ENCODE measurements around the gene PSIP1. TPM values are rescaled to one million over a fixed set of nuclear protein-coding genes. Genes with fewer than 3 reads are reported as not detected.

PSIP1 gene
- total RNA-seq, 4 donors from 2014 or later: 12.7 to 206 (median 27.8) TPM

DNA sequence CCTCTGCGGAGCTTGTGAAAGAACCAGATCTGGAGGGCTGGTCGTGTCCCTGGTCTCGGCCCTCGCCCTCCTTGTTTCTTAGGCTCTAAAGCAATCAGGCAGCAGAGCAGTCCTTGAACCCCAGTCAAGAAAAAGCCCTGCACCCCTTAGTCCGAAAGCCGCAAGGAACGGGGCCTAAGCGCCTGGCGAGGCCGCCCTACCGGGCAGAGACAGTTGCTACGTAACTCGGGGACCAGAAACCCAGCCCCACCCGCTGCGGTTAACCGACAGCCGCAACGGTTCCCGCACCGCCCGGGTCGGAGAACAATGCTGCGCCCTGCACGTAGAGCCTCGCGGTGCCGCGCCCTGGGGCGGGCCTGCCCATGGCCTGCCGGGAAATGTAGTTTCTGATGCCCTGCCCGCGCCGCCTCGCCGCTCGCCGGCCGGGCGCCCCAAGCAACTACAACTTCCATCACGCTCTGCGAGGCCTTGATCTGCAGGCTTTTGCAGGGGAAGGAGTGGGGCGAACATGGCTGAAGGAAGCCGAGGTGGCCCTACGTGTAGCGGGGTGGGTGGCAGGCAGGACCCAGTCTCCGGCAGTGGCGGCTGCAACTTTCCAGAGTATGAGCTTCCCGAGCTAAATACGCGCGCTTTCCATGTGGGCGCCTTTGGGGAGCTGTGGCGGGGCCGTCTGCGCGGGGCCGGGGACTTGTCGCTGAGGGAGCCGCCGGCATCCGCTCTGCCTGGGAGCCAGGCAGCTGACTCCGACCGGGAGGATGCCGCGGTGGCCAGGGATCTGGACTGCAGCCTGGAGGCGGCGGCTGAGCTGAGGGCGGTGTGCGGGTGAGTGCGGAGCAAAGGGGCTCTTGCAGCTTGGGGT lies 88.2 kb downstream of the PSIP1 start, which contains the start of gene SNAPC3:
Gene SNAPC3, plus strand, starts transcription at position 505 of the 859 bp plus-strand sequence. Its CDS starts 4 bp downstream, at position 509.
- Histone ChIP-seq H3K27me3 (no peaks in the 10 kb centered on the region), H3K36me3 (peaks cover 0 to 12% (median 3%) of the 10 kb centered on the region in 4 donors), H3K9me3 (no peaks in the 10 kb centered on the region), H3K4me3 (peak within 1 kb of the TSS; percentile 72 to 94 (median 88)), H3K4me1 (peaks cover 18 to 50% (median 38%) of the 10 kb centered on the region in 4 donors), H3K27ac (peak within 1 kb of the TSS; percentile 88 to 94 (median 91))
- WGBS, 2 donors (ENCODE audit: low coverage in 1 of 2): 0 to 5% methylated on average over 4 to 66 of the region's 70 CpGs
- intact Hi-C loops (cut with DNase I; ENCODE audit: low total_unique reads): loop anchor here (10.0 kb wide), 1 partner anchor 208 kb away; no protein-coding TSS in a partner anchor
- in situ Hi-C loops (cut with MboI; ENCODE audit: low pct_ligation_motif_present in 1 of 4, low pct_unique_long_range_greater_than_20kb in 1 of 4, low sequenced_read_pairs in 3 of 4): loop anchor here in 3 of 4 donors (25.0 kb wide), 3 partner anchors 110 to 210 kb away; partner anchors contain the start of gene TTC39B (in 1 of the 3)
- TF ChIP-seq POLR2A (IDR thresholded peaks at IDR 0.05) (peak; percentile 89), EP300 (IDR thresholded peaks at IDR 0.05; ENCODE audit: low read depth) (peak; percentile 87), POLR2AphosphoS5 (IDR thresholded peaks at IDR 0.05) (peak; percentile 90 to 96 (median 93))
- TF ChIP-seq, protein P1, sequence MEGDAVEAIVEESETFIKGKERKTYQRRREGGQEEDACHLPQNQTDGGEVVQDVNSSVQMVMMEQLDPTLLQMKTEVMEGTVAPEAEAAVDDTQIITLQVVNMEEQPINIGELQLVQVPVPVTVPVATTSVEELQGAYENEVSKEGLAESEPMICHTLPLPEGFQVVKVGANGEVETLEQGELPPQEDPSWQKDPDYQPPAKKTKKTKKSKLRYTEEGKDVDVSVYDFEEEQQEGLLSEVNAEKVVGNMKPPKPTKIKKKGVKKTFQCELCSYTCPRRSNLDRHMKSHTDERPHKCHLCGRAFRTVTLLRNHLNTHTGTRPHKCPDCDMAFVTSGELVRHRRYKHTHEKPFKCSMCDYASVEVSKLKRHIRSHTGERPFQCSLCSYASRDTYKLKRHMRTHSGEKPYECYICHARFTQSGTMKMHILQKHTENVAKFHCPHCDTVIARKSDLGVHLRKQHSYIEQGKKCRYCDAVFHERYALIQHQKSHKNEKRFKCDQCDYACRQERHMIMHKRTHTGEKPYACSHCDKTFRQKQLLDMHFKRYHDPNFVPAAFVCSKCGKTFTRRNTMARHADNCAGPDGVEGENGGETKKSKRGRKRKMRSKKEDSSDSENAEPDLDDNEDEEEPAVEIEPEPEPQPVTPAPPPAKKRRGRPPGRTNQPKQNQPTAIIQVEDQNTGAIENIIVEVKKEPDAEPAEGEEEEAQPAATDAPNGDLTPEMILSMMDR (IDR thresholded peaks at IDR 0.05): peak in 2 of 5 experiments; percentile 49 to 50
- DNase-seq: peak; percentile 97

DNA sequence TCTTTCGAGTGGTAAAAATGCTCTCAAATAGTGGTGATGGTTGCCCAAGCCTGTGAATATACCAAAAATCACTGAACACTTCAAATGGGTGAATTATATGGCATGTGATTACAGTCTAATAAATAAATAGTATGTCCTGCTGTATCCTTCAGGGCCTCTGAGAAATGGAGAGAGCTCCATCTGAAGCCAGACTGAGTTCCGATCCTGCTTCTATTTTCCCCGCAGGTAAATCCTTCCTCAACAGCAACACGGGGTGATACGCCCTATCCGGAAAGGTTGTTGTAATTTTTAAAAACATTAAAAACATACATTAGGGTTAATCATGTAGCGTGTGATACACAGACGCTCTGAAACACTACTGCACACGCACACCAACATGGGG lies 88.8 kb downstream of the PSIP1 start:
- H3K36me3 ChIP-seq: peaks cover 0 to 6% (median 3%) of the 10 kb centered on the region in 4 donors
- no peaks in the 10 kb centered on the region for H3K27me3 ChIP-seq
- peak overlapping the region; percentile 88 to 94 (median 91) for H3K27ac ChIP-seq
- no peaks in the 10 kb centered on the region for H3K9me3 ChIP-seq
- WGBS, 2 donors (ENCODE audit: low coverage in 1 of 2): 30 to 44% methylated on average over 5 to 9 of the region's 9 CpGs
- TF ChIP-seq EP300 (IDR thresholded peaks at IDR 0.05; ENCODE audit: low read depth) (no peak), POLR2AphosphoS5 (IDR thresholded peaks at IDR 0.05) (no peak), POLR2A (IDR thresholded peaks at IDR 0.05) (no peak)
- TF ChIP-seq, protein P1 (IDR thresholded peaks at IDR 0.05): no peak
- in situ Hi-C loops (cut with MboI; ENCODE audit: low pct_ligation_motif_present in 1 of 4, low pct_unique_long_range_greater_than_20kb in 1 of 4, low sequenced_read_pairs in 3 of 4) (loop anchor here in 3 of 4 donors (25.0 kb wide), 3 partner anchors 110 to 210 kb away; partner anchors contain the start of gene TTC39B (in 1 of the 3)), intact Hi-C loops (cut with DNase I; ENCODE audit: low total_unique reads) (loop anchor here (10.0 kb wide), 1 partner anchor 207 kb away; no protein-coding TSS in a partner anchor)
- H3K4me1 ChIP-seq: peaks cover 18 to 44% (median 34%) of the 10 kb centered on the region in 4 donors
- H3K4me3 ChIP-seq: peak overlapping the region; percentile 22 to 93 (median 78)
- DNase-seq: no peak

DNA sequence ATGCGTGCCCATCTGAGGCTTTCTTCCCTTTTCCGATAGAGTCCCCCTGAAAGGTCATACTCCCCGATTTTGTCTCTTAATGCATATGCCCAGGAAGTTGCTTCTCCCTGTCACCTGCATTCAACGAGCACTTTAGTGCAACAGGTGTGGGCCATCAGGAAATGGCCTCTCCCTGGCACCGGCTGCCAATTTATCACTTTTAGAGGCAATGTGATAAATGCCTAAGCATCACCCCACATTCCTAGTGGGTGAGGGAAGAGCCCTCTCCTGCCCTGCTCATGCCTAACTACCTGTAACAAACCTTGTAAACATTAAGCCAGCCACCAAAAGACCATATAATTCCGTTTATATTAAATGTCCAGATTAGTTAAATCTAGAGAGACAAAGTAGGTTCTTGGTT lies 89.2 kb downstream of the PSIP1 start:
- H3K4me1 ChIP-seq: peaks cover 18 to 39% (median 32%) of the 10 kb centered on the region in 4 donors
- no peaks in the 10 kb centered on the region for H3K27me3 ChIP-seq
- TF ChIP-seq, protein P1 (IDR thresholded peaks at IDR 0.05): no peak
- no peak for TF ChIP-seq POLR2A (IDR thresholded peaks at IDR 0.05)
- TF ChIP-seq POLR2AphosphoS5 (IDR thresholded peaks at IDR 0.05): no peak
- TF ChIP-seq EP300 (IDR thresholded peaks at IDR 0.05; ENCODE audit: low read depth): no peak
- peak; percentile 32 for DNase-seq
- intact Hi-C loops (cut with DNase I; ENCODE audit: low total_unique reads): loop anchor here (10.0 kb wide), 1 partner anchor 207 kb away; no protein-coding TSS in a partner anchor
- H3K36me3 ChIP-seq: peaks cover 0 to 5% (median 2%) of the 10 kb centered on the region in 4 donors
- WGBS, 2 donors (ENCODE audit: low coverage in 1 of 2): 58% methylated on average over 6 of the region's 6 CpGs; no CpG with 5 or more reads in 1 of the 2 donors
- no peaks in the 10 kb centered on the region for H3K9me3 ChIP-seq
- H3K4me3 ChIP-seq: no peak overlapping the region
- in situ Hi-C loops (cut with MboI; ENCODE audit: low pct_ligation_motif_present in 1 of 4, low pct_unique_long_range_greater_than_20kb in 1 of 4, low sequenced_read_pairs in 3 of 4): loop anchor here in 3 of 4 donors (25.0 kb wide), 3 partner anchors 109 to 209 kb away; partner anchors contain the start of gene TTC39B (in 1 of the 3)
- peak overlapping the region; percentile 88 to 94 (median 91) for H3K27ac ChIP-seq

DNA sequence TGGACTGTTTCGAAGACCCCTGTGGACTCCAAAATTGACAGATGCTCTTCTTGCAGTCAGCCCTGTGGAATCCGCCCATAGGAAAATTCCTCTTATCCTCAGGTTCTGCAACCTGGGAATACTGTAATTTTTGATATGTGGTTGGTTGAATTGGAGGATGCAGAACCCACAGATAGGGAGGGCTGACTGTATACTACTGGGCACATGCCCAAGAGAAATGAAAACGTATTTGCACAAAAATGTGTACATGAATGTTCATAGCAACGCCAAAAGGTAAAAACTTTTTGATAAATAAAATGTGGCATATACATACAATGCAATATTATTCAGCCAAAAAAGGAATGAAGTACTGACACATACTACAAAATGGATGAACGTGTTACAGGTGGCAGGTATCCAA lies 90.0 kb downstream of the PSIP1 start:
- Histone ChIP-seq H3K36me3 (peaks cover 0 to 5% (median 2%) of the 10 kb centered on the region in 4 donors), H3K27me3 (no peaks in the 10 kb centered on the region), H3K27ac (no peak overlapping the region), H3K9me3 (no peaks in the 10 kb centered on the region), H3K4me1 (peaks cover 11 to 32% (median 26%) of the 10 kb centered on the region in 4 donors), H3K4me3 (no peak overlapping the region)
- DNase-seq: no peak
- WGBS, 2 donors (ENCODE audit: low coverage in 1 of 2): 36 to 82% methylated on average over 5 of the region's 5 CpGs
- in situ Hi-C loops (cut with MboI; ENCODE audit: low pct_ligation_motif_present in 1 of 4, low pct_unique_long_range_greater_than_20kb in 1 of 4, low sequenced_read_pairs in 3 of 4): loop anchor here in 3 of 4 donors (25.0 kb wide), 3 partner anchors 108 to 208 kb away; partner anchors contain the start of gene TTC39B (in 1 of the 3)
- TF ChIP-seq POLR2A (IDR thresholded peaks at IDR 0.05): no peak
- TF ChIP-seq EP300 (IDR thresholded peaks at IDR 0.05; ENCODE audit: low read depth): no peak
- TF ChIP-seq, protein P1 (IDR thresholded peaks at IDR 0.05): no peak
- TF ChIP-seq POLR2AphosphoS5 (IDR thresholded peaks at IDR 0.05): no peak
- intact Hi-C loops (cut with DNase I; ENCODE audit: low total_unique reads): loop anchor here (10.0 kb wide), 1 partner anchor 206 kb away; no protein-coding TSS in a partner anchor

Measured in transverse colon (tissue), 4 donors.